Tibial nerve (tissue), 4 donors: ENCODE results near the gene GRIN2A.

Experiments used
- CTCF ChIP-seq, 5 experiments: fragments of 200-600 bp in 3 of 5; fragments of 450-650 bp in 2 of 5; sonication (generic) in 3 of 5; IDR thresholded peaks; one replicate each; pipeline ENCODE4 v1.5.1; 2016 to 2019; ENCODE audit warnings: antibody characterized with exemption in 5 of 5, mild to moderate bottlenecking in 3 of 5, moderate library complexity in 2 of 5
- EP300 ChIP-seq, 2 donors: sonication (generic); formaldehyde crosslinking; IDR thresholded peaks; one replicate each; pipeline ENCODE4 v1.6.1; 2017; ENCODE audit warnings: antibody characterized with exemption in 2 of 2, mild to moderate bottlenecking in 1 of 2

- TF ChIP-seq EP300 (IDR thresholded peaks at IDR 0.05), result no peak
- no peak for TF ChIP-seq CTCF (IDR thresholded peaks at IDR 0.05)
Measured at GRCh38 chr16:10188236-10188635, 6.0 kb upstream of the GRIN2A start.
